K562 (cell line): ENCODE data around the gene SRPK3. TPM values are rescaled to one million over a fixed set of nuclear protein-coding genes. Genes with fewer than 3 reads are reported as not detected.
A peak's percentile ranks its signal among the peaks of the same experiment; 100 is the strongest.

ENCODE experiments used
- BRCA1 ChIP-seq, 2 experiments: fragments of 450-650 bp in 1 of 2; sonication (generic) in 1 of 2; formaldehyde crosslinking in 1 of 2; IDR thresholded peaks; 2 replicates each; pipeline versions ENCODE4 v1.5.0 to v1.6.1; 2017 to 2020; ENCODE audit warnings: mild to moderate bottlenecking in 1 of 2, missing genetic modification reagents in 1 of 2
- BRF2 ChIP-seq: IDR thresholded peaks from 3 replicates; pipeline ENCODE4 v1.6.1; 2011; ENCODE audit warnings: borderline replicate concordance, mild to moderate bottlenecking; ENCODE audit not compliant: insufficient read length, insufficient read depth
- CCAR2 ChIP-seq: fragments of 200-400 bp; formaldehyde crosslinking; IDR thresholded peaks from 2 replicates; pipeline ENCODE4 v1.6.1; 2017; ENCODE audit warnings: mild to moderate bottlenecking, low read depth, low read length
- CLOCK ChIP-seq: fragments of 250-450 bp; sonication (Bioruptor Pico); IDR thresholded peaks from 2 replicates; pipeline ENCODE4 v1.4.0; 2020; ENCODE audit warnings: mild to moderate bottlenecking, moderate library complexity, borderline replicate concordance
- IRF9 ChIP-seq: fragments of 450-650 bp; IDR thresholded peaks from 2 replicates; pipeline ENCODE4 v1.6.1; 2016; ENCODE audit warnings: missing biosample characterization, missing genetic modification characterization
- MAFG ChIP-seq: fragments of 450-650 bp; conservative IDR thresholded peaks from 2 replicates; pipeline ENCODE4 v1.6.1; 2016; ENCODE audit warnings: missing genetic modification characterization, missing compliant biosample characterization
- NRF1 ChIP-seq, 2 experiments: fragments of 450-650 bp; IDR thresholded peaks in 1 of 2; conservative IDR thresholded peaks in 1 of 2; 2 replicates each; pipeline ENCODE4 v1.6.1; 2014; ENCODE audit warnings: mild to moderate bottlenecking in 2 of 2
- RB1 ChIP-seq: fragments of 450-650 bp; IDR thresholded peaks from 2 replicates; pipeline ENCODE4 v1.6.1; 2017; ENCODE audit warnings: low read depth, mild to moderate bottlenecking
- SREBF2 ChIP-seq: sonication (generic); formaldehyde crosslinking; IDR thresholded peaks from 2 replicates; pipeline ENCODE4 v1.4.0; 2020; ENCODE audit warnings: mild to moderate bottlenecking, missing genetic modification reagents
- TAF9B ChIP-seq: fragments of 450-650 bp; IDR thresholded peaks from 2 replicates; pipeline ENCODE4 v1.6.1; 2018; ENCODE audit warnings: mild to moderate bottlenecking; ENCODE audit not compliant: partially characterized antibody
- U2AF2 ChIP-seq: fragments of 200-400 bp; formaldehyde crosslinking; optimal IDR thresholded peaks from 2 replicates; pipeline ENCODE3; 2017; ENCODE audit warnings: low read depth, mild to moderate bottlenecking, low read length
- ZBTB2 ChIP-seq: fragments of 450-650 bp; IDR thresholded peaks from 2 replicates; pipeline ENCODE4 v1.6.1; 2016; ENCODE audit warnings: antibody characterized with exemption
- ZBTB8A ChIP-seq: fragments of 450-650 bp; IDR thresholded peaks from 2 replicates; pipeline ENCODE4 v1.6.1; 2018; ENCODE audit warnings: mild to moderate bottlenecking, moderate library complexity; ENCODE audit not compliant: partially characterized antibody
- polyA plus RNA-seq, 8 experiments: library from polyadenylated mRNA; depleted of rRNA in 4 of 8; stranded (reverse) in 5 of 8; unstranded in 3 of 8; fragments of >200 nt; fragmentation: Nextera tagmentation in 2 of 8; fragmentation: Illumina TruSeq in 1 of 8; extraction: Ambion mirVana in 2 of 8; extraction: Trizol in 1 of 8; gene quantifications; 2 replicates each; pipeline versions ENCODE4 v1.2.1 to v1.2.3, GENCODE V29; 2011 to 2014; ENCODE audit warnings: inconsistent platforms in 1 of 8, missing spikeins in 1 of 8
- total RNA-seq, 7 experiments: library from RNA; depleted of rRNA in 6 of 7; stranded (reverse); fragments of >200 nt in 6 of 7; fragmentation: Illumina TruSeq in 2 of 7; extraction: Trizol in 2 of 7; gene quantifications; 2 replicates each; pipeline versions ENCODE4 v1.2.1 to v1.2.3, GENCODE V29; 2011 to 2021; ENCODE audit warnings: low replicate concordance in 1 of 7
- TF ChIP-seq, protein P1 (sequence below): fragments of 450-650 bp; formaldehyde crosslinking; IDR thresholded peaks from 2 replicates; pipeline ENCODE4 v1.4.0; 2020; ENCODE audit warnings: mild to moderate bottlenecking, mixed read lengths
- TF ChIP-seq, protein P2 (sequence below), 3 experiments: fragments of 200-800 bp in 1 of 3; sonication (Bioruptor generic) in 1 of 3; sonication (generic) in 1 of 3; formaldehyde crosslinking in 1 of 3; IDR thresholded peaks; 2 replicates each; pipeline versions ENCODE4 v1.6.1 to v1.8.0; 2016 to 2022; ENCODE audit warnings: mild to moderate bottlenecking in 2 of 3, missing compliant biosample characterization in 2 of 3, missing genetic modification characterization in 2 of 3, missing genetic modification reagents in 1 of 3

Gene SRPK3
- total and polyA plus RNA-seq, 9 of the 15 experiments (the other 6 are each of a cell fraction or from before 2014, with no cell fraction given): 0.01 to 0.09 (median 0.04) TPM; not detected in 2

GRCh38 chrX:153765138-153766079, 15.4 kb upstream of the SRPK3 start (continued):
- TF ChIP-seq, protein P1, sequence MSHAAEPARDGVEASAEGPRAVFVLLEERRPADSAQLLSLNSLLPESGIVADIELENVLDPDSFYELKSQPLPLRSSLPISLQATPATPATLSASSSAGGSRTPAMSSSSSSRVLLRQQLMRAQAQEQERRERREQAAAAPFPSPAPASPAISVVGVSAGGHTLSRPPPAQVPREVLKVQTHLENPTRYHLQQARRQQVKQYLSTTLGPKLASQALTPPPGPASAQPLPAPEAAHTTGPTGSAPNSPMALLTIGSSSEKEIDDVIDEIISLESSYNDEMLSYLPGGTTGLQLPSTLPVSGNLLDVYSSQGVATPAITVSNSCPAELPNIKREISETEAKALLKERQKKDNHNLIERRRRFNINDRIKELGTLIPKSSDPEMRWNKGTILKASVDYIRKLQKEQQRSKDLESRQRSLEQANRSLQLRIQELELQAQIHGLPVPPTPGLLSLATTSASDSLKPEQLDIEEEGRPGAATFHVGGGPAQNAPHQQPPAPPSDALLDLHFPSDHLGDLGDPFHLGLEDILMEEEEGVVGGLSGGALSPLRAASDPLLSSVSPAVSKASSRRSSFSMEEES (CRISPR knock-in tag): no peak
- TF ChIP-seq CLOCK (no peak), CCAR2 (no peak), U2AF2 (no peak), MAFG (tag) (no peak), BRF2 (no peak), ZBTB2 (no peak), RB1 (peak; percentile 47), IRF9 (tag) (no peak), TAF9B (peak; percentile 42), ZBTB8A (no peak), NRF1 (conservative IDR thresholded peaks at IDR 0.05 in 1 of 2, IDR thresholded peaks at IDR 0.05 in 1 of 2) (peak; percentile 14 to 33; a peak in 1 of 4 replicates), SREBF2 (CRISPR knock-in tag) (no peak), BRCA1 (IDR thresholded peaks at IDR 0.05) (no peak), BRCA1 (CRISPR knock-in tag; IDR thresholded peaks at IDR 0.05) (no peak)
- TF ChIP-seq, protein P2, sequence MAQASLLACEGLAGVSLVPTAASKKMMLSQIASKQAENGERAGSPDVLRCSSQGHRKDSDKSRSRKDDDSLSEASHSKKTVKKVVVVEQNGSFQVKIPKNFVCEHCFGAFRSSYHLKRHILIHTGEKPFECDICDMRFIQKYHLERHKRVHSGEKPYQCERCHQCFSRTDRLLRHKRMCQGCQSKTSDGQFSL (CRISPR knock-in tag; IDR thresholded peaks at IDR 0.05): peak; percentile 79
- TF ChIP-seq, protein P2 (tag; IDR thresholded peaks at IDR 0.05): no peak
